DMS114 treated with DMSO at 0.1 percent for 48 hours (cell line): ENCODE data around the gene JAG2.

Experiments
- DNase-seq: peaks from one replicate; lab custom pipeline; 2025; ENCODE audit not compliant: unreplicated experiment; lab: John Stamatoyannopoulos, UW

Gene JAG2

GRCh38 chr14:105094193-105094907, 74.2 kb downstream of the JAG2 start:
- no peak for DNase-seq

GRCh38 chr14:105093431-105094192, 75.0 kb downstream of the JAG2 start:
- DNase-seq, result peak; percentile 36

GRCh38 chr14:105093038-105093430, 75.5 kb downstream of the JAG2 start:
- DNase-seq, result no peak

- no peak for DNase-seq
Measured at GRCh38 chr14:105092171-105093037, 76.2 kb downstream of the JAG2 start.

GRCh38 chr14:105091517-105092170, 76.9 kb downstream of the JAG2 start:
- DNase-seq, result no peak

- DNase-seq, result no peak
Measured at GRCh38 chr14:105091054-105091516, 77.5 kb downstream of the JAG2 start.
